HG02970 (cell line): ENCODE measurements around the gene NENF.
A peak's percentile ranks its signal among the peaks of the same experiment; 100 is the strongest.
"Not testable (repeated sequence)": the region's sequence is repeated elsewhere in the genome, so short reads cannot be mapped to it uniquely, and the experiment has no call there.

Source experiments
- ATAC-seq: cut with Tn5 transposase; IDR thresholded peaks from one replicate; pipeline ENCODE4 v1.9.1; 2021; ENCODE audit warnings: mild to moderate bottlenecking, moderate library complexity, moderate number of reproducible peaks; ENCODE audit not compliant: unreplicated experiment, low FRiP score

Gene NENF

GRCh38 chr1:212478467-212479025 is 45.8 kb downstream of the NENF start:
- no peak for ATAC-seq

- no peak for ATAC-seq
These were observed 46.5 kb downstream of the NENF start for GRCh38 chr1:212479188-212479587.

GRCh38 chr1:212480711-212481437 is 48.2 kb downstream of the NENF start:
- not testable (repeated sequence) for ATAC-seq

- no peak for ATAC-seq
These were observed 48.7 kb downstream of the NENF start for GRCh38 chr1:212481438-212481767.

GRCh38 chr1:212482006-212482636 is 49.4 kb downstream of the NENF start:
- no peak for ATAC-seq

- no peak for ATAC-seq
These were observed 50.1 kb downstream of the NENF start for GRCh38 chr1:212482637-212483441.

GRCh38 chr1:212484701-212485570 is 52.2 kb downstream of the NENF start:
- ATAC-seq = no peak

GRCh38 chr1:212485571-212485912 is 52.8 kb downstream of the NENF start:
- no peak for ATAC-seq

- no peak for ATAC-seq
These were observed 53.3 kb downstream of the NENF start for GRCh38 chr1:212485913-212486618.

- no peak for ATAC-seq
These were observed 53.9 kb downstream of the NENF start for GRCh38 chr1:212486619-212486975.

GRCh38 chr1:212487286-212487685 is 54.6 kb downstream of the NENF start:
- ATAC-seq = no peak

- ATAC-seq = no peak
These were observed 55.2 kb downstream of the NENF start for GRCh38 chr1:212487774-212488435.

GRCh38 chr1:212488436-212489283 is 55.9 kb downstream of the NENF start:
- ATAC-seq = peak; percentile 55

GRCh38 chr1:212489284-212489859 is 56.7 kb downstream of the NENF start:
- no peak for ATAC-seq

GRCh38 chr1:212490276-212490675 is 57.6 kb downstream of the NENF start:
- no peak for ATAC-seq

GRCh38 chr1:212491454-212491853 is 58.7 kb downstream of the NENF start:
- ATAC-seq = no peak
